H1 (cell line): ENCODE measurements around the gene GADD45B. TPM values are rescaled to one million over a fixed set of nuclear protein-coding genes. Genes with fewer than 3 reads are reported as not detected.
A peak's percentile ranks its signal among the peaks of the same experiment; 100 is the strongest.

Experiments used
- CBX5 ChIP-seq: fragments of 300-800, 300-1000 bp; sonication (generic); IDR thresholded peaks from 2 replicates; pipeline ENCODE4 v1.7.1; 2016; ENCODE audit warnings: antibody characterized with exemption, low read length, low read depth
- KDM1A ChIP-seq: fragments of 200-600, 300-600 bp; sonication (generic); IDR thresholded peaks from 2 replicates; pipeline ENCODE4 v1.7.1; 2016; ENCODE audit warnings: mild to moderate bottlenecking, low read length, borderline replicate concordance
- SP4 ChIP-seq: IDR thresholded peaks from 2 replicates; pipeline ENCODE4 v1.6.1; 2012; ENCODE audit warnings: low read length, inconsistent platforms
- TAF7 ChIP-seq: optimal IDR thresholded peaks from 2 replicates; pipeline ENCODE3; 2011; ENCODE audit warnings: low read depth, mild to moderate bottlenecking, inconsistent platforms, low read length, moderate library complexity, borderline replicate concordance
- polyA plus RNA-seq, 7 experiments: library from polyadenylated mRNA; depleted of rRNA in 3 of 7; stranded (reverse) in 5 of 7; unstranded in 2 of 7; fragments of >200 nt in 5 of 7; fragments of 200-250 nt in 2 of 7; gene quantifications; 1 replicate in 5 of 7; 2 replicates in 1 of 7; 4 replicates in 1 of 7; pipeline versions ENCODE4 v1.2.1 to v1.2.3, GENCODE V29; 2011 to 2013; ENCODE audit warnings: missing spikeins in 2 of 7, mixed read lengths in 2 of 7
- total RNA-seq: library from RNA; stranded (reverse); fragmentation: NEBNext Ultra II Directional; extraction: Animal tissue kit (Norgen Biotek cat#: 25700); gene quantifications from 2 replicates; pipeline ENCODE4 v1.2.1, GENCODE V29; 2021

Gene GADD45B
- total and polyA plus RNA-seq, 2 of the 8 experiments (the other 6 are each of a cell fraction or from before 2014, with no cell fraction given): 7.4 to 11.4 TPM

DNA sequence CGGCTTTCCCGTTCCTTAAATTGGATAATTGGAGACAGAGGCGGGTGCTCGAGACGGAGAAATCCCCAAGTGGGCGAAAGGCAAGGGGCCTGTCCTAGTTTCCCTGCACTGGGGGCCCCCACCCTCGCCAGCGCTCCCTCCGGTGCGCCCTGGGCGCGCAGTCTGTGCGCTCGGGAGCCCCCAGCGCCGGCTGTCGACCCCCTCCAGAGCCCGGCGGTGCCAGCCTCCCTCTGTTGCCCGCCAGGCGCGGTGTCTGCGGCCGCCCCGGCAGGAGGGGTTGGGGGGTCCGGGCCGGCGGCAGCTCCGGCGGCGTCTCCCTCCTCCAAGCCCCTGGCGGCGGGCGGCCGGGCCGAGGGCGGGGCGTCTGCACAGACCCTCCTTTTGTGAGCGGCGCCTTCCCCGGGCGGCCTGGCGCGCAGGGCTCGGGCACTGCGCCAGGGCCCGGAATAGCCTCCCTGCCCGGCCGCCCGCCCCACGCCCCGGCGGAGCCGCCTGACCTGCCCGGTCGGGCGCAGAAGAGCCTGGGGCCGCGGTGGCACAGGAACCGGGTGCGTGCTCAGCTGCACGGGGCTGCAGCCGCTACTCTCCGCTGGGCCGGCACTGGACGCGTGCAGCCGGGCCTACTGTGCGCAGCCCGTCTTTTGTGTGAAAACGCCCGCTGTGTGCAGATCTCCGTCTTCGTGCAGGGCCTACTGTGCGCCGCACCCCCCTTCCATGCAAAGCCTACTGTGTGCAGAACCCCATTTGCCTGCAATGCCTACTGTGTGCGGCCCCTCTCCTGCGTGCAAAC lies 13.2 kb downstream of the GADD45B start (continued):
- TF ChIP-seq SP4: no peak
- peak; percentile 27; the same call in 1 of the 2 replicates for TF ChIP-seq KDM1A
- TF ChIP-seq TAF7: no peak
- TF ChIP-seq CBX5: no peak
- TF ChIP-seq, all 59 proteins: peak for 6
